Fibroblast of lung (primary cell): ENCODE data around the gene CSNK1E. TPM values are rescaled to one million over a fixed set of nuclear protein-coding genes. Genes with fewer than 3 reads are reported as not detected.
A peak's percentile ranks its signal among the peaks of the same experiment; 100 is the strongest.

Experiments
- DNase-seq, 2 donors: peaks; one replicate each; pipeline versions ENCODE4 v3.0.0 to v3.0.0-alpha.2; 2010; ENCODE audit warnings: low read depth in 2 of 2
- H2AFZ ChIP-seq: 2 replicates; pipeline ENCODE4 v1.5.1; 2012; ENCODE audit warnings: low read length, control low read depth, inconsistent platforms
- H3K27ac ChIP-seq: 2 replicates; pipeline ENCODE4 v1.5.1; 2011; ENCODE audit warnings: low read length, control low read depth; ENCODE audit not compliant: insufficient read depth
- H3K27me3 ChIP-seq: 2 replicates; pipeline ENCODE4 v1.5.1; 2011; ENCODE audit warnings: mild to moderate bottlenecking, low read length; ENCODE audit not compliant: control insufficient read depth, insufficient read depth
- H3K36me3 ChIP-seq: 2 replicates; pipeline ENCODE4 v1.5.1; 2011; ENCODE audit warnings: low read length; ENCODE audit not compliant: control insufficient read depth, insufficient read depth
- H3K4me1 ChIP-seq: 2 replicates; pipeline ENCODE4 v1.5.1; 2011; ENCODE audit warnings: low read length; ENCODE audit not compliant: control insufficient read depth, insufficient read depth; ENCODE audit errors: extremely low read depth
- H3K4me2 ChIP-seq: 2 replicates; pipeline ENCODE4 v1.5.1; 2011; ENCODE audit warnings: low read length, control low read depth; ENCODE audit not compliant: insufficient read depth; ENCODE audit errors: extremely low read depth
- H3K4me3 ChIP-seq, 4 experiments: fragments of 200-600 bp in 1 of 4; sonication (generic) in 1 of 4; replicated peaks in 1 of 4; 2 replicates each; pipeline ENCODE4 v1.5.1; 2011 to 2016; ENCODE audit warnings: low read length in 4 of 4, low read depth in 3 of 4, mild to moderate bottlenecking in 3 of 4, control low read depth in 2 of 4, inconsistent platforms in 1 of 4, mixed read lengths in 1 of 4; ENCODE audit not compliant: insufficient read depth in 1 of 4; ENCODE audit errors: control extremely low read depth in 1 of 4
- H3K79me2 ChIP-seq: 2 replicates; pipeline ENCODE4 v1.5.1; 2012; ENCODE audit warnings: mild to moderate bottlenecking, low read length, inconsistent platforms; ENCODE audit not compliant: control insufficient read depth, insufficient read depth
- H3K9ac ChIP-seq: 2 replicates; pipeline ENCODE4 v1.5.1; 2011; ENCODE audit warnings: mild to moderate bottlenecking, low read length, control low read depth; ENCODE audit not compliant: insufficient read depth
- H3K9me3 ChIP-seq: 2 replicates; pipeline ENCODE4 v1.5.1; 2012; ENCODE audit warnings: low read depth, low read length; ENCODE audit not compliant: control insufficient read depth, insufficient read depth
- H4K20me1 ChIP-seq: 2 replicates; pipeline ENCODE4 v1.5.1; 2011; ENCODE audit warnings: low read length; ENCODE audit not compliant: control insufficient read depth, insufficient read depth; ENCODE audit errors: extremely low read depth
- CTCF ChIP-seq, 2 donors: IDR thresholded peaks in 1 of 2; conservative IDR thresholded peaks in 1 of 2; 1 replicate in 1 of 2; 2 replicates in 1 of 2; pipeline ENCODE4 v1.5.1; 2011 to 2012; ENCODE audit warnings: low read length in 2 of 2, control low read depth in 1 of 2, inconsistent platforms in 1 of 2, low read depth in 1 of 2, mild to moderate bottlenecking in 1 of 2
- EZH2 ChIP-seq: IDR thresholded peaks from 2 replicates; pipeline ENCODE4 v1.5.1; 2012; ENCODE audit warnings: low read length, control low read depth, mild to moderate bottlenecking; ENCODE audit errors: missing control alignments
- polyA plus RNA-seq, 2 donors: library from polyadenylated mRNA; depleted of rRNA in 1 of 2; stranded (reverse) in 1 of 2; unstranded in 1 of 2; fragments of >200 nt; gene quantifications; 2 replicates each; pipeline ENCODE4 v1.2.1, GENCODE V29; 2011 to 2012; ENCODE audit warnings: missing spikeins in 1 of 2
- total RNA-seq: library from RNA; depleted of rRNA; stranded (reverse); fragments of >200 nt; gene quantifications from 2 replicates; pipeline ENCODE4 v1.2.1, GENCODE V29; 2014

The CSNK1E gene
- total and polyA plus RNA-seq, 2 donors (not counting 1 experiment from before 2014, with no cell fraction given): 99.3 to 121 TPM

GRCh38 chr22:38271101-38271500 is 46.1 kb downstream of the CSNK1E start:
- Histone ChIP-seq H2AFZ (no peak overlapping the region), H3K27ac (peak overlapping the region; percentile 23), H3K36me3 (peaks cover 2% of the 10 kb centered on the region), H3K4me2 (peak overlapping the region; percentile 77), H3K27me3 (no peaks in the 10 kb centered on the region), H3K9ac (peak overlapping the region; percentile 20), H3K4me1 (peaks cover 24% of the 10 kb centered on the region), H3K9me3 (no peaks in the 10 kb centered on the region), H3K4me3 (peak overlapping the region; percentile 11 to 92 (median 50)), H4K20me1 (no peaks in the 10 kb centered on the region), H3K79me2 (peaks cover 59% of the 10 kb centered on the region)
- DNase-seq: no peak
- no peak for TF ChIP-seq CTCF (conservative IDR thresholded peaks at IDR 0.05 in 1 of 2, IDR thresholded peaks at IDR 0.05 in 1 of 2; ENCODE audit: low read depth in 1 of 2, low read length in 2 of 2)
- TF ChIP-seq EZH2: no peak

DNA sequence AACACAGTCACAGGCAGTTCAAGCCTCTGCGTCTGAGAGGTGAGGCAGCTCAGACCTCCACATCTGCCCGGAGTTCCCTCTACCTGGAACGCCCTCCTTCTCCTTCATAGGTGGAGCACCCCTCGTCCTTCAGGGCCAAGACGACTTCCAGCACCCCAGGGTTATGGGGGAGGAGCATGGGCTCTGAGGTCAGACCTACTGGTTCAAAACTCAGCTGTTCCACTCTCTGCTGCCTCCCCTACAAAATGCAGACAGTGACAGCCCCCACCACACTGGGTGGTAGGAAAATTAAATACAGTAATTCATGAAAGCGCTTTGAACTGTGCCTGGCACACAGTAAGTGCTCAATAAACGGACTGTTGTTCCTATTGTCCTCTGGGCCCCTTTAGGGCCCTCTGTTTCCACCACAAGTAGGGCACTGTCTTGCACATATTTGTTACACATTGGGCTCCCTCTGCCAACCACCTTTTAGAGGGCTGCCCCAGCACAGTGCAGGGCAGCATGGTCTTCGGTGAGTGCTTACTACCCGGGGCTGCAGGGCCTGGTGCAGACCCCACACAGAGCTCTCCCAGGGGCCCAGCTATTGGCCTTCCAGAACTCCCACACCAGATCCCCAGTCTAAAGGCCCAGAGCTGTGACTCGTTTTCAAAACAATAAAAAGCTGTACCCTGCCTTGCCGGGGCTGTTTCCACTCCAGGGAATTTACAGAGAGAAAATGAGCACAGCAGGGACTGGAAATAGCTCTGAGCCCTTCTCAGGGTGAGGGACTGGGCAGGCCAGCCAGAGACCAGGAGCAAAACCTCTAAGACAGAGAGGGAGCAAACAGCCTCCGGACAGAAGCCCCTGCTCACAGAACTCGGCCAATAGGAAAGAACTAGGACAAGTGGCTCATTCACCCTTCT is 46.9 kb downstream of the CSNK1E start:
- Histone ChIP-seq H3K4me3 (peak overlapping the region in 2 of 4 experiments; percentile 26 to 73), H3K9me3 (no peaks in the 10 kb centered on the region), H3K4me2 (peak overlapping the region; percentile 77), H3K4me1 (peaks cover 24% of the 10 kb centered on the region), H2AFZ (no peak overlapping the region), H3K36me3 (peaks cover 2% of the 10 kb centered on the region), H4K20me1 (no peaks in the 10 kb centered on the region), H3K27me3 (no peaks in the 10 kb centered on the region), H3K27ac (peak overlapping the region; percentile 23), H3K9ac (peak overlapping the region; percentile 20), H3K79me2 (peaks cover 65% of the 10 kb centered on the region)
- TF ChIP-seq EZH2 (no peak), CTCF (conservative IDR thresholded peaks at IDR 0.05 in 1 of 2, IDR thresholded peaks at IDR 0.05 in 1 of 2; ENCODE audit: low read depth in 1 of 2, low read length in 2 of 2) (no peak)
- no peak for DNase-seq

- H3K27ac ChIP-seq: no peak overlapping the region
- H3K4me2 ChIP-seq: no peak overlapping the region
- H4K20me1 ChIP-seq: no peaks in the 10 kb centered on the region
Observed at GRCh38 chr22:38269466-38269865, 47.8 kb downstream of the CSNK1E start.

More at GRCh38 chr22:38269466-38269865, 47.8 kb downstream of the CSNK1E start:
- no peak for TF ChIP-seq CTCF (conservative IDR thresholded peaks at IDR 0.05 in 1 of 2, IDR thresholded peaks at IDR 0.05 in 1 of 2; ENCODE audit: low read depth in 1 of 2, low read length in 2 of 2)
- no peak for TF ChIP-seq EZH2
- peaks cover 74% of the 10 kb centered on the region for H3K79me2 ChIP-seq
- no peak overlapping the region for H3K9ac ChIP-seq
- peaks cover 24% of the 10 kb centered on the region for H3K4me1 ChIP-seq
- no peaks in the 10 kb centered on the region for H3K9me3 ChIP-seq
- peaks cover 2% of the 10 kb centered on the region for H3K36me3 ChIP-seq
- H2AFZ ChIP-seq: no peak overlapping the region
- H3K4me3 ChIP-seq: no peak overlapping the region
- no peak for DNase-seq
- no peaks in the 10 kb centered on the region for H3K27me3 ChIP-seq
